ENCODE results near the gene SUV39H1. TPM values are rescaled to one million over a fixed set of nuclear protein-coding genes. Genes with fewer than 3 reads are reported as not detected.

SUV39H1 gene
- total RNA-seq, 1 experiment from 2014 or later, result 16.5 TPM

DNA sequence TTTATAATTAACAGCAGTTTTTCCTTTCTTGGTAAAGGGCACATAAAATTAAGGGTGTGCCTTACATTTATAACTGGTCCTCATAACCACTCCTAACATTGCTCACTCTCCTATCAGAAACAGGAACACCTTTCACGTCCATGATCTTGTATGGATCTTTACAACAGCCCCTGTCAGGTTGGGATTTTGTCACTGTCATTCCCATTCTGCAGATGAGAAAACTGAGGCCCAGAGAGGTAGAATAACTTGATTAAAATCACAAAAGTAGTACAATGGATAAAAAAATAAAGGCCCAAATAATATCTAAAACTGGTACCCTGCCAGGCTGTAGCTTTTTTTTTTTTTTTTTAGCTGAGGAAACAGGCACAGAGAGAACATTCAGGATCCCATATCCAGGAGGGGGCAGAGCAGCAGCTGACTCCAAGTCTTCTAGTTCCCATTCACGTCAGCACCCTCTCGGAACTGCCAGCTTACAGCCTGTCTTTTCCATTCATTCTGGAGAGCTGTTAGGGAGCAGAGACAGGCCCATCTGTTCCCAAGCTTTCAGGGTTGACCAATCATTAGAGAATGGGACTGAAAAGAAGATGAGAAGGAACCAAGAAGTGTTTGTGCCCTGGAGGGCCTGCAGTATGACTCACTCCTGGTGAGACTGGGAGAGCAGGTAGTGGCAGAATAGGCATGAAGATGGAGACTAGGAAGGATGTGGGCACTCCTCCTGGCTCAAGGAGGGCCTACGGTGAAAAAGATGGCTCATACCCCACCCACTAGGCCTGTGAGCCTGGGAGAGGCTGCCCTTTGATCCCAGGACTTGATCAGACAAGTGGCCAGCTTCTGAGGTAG is 7.3 kb downstream of the SUV39H1 start (continued):
- TF ChIP-seq, protein P1, sequence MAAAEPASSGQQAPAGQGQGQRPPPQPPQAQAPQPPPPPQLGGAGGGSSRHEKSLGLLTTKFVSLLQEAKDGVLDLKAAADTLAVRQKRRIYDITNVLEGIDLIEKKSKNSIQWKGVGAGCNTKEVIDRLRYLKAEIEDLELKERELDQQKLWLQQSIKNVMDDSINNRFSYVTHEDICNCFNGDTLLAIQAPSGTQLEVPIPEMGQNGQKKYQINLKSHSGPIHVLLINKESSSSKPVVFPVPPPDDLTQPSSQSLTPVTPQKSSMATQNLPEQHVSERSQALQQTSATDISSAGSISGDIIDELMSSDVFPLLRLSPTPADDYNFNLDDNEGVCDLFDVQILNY (CRISPR knock-in tag; IDR thresholded peaks at IDR 0.05), result no peak
- TF ChIP-seq FOXJ3 (CRISPR knock-in tag; IDR thresholded peaks at IDR 0.05; ENCODE audit: borderline replicate concordance), result no peak
- TF ChIP-seq ZNF138 (CRISPR knock-in tag; conservative IDR thresholded peaks at IDR 0.05), result no peak

DNA sequence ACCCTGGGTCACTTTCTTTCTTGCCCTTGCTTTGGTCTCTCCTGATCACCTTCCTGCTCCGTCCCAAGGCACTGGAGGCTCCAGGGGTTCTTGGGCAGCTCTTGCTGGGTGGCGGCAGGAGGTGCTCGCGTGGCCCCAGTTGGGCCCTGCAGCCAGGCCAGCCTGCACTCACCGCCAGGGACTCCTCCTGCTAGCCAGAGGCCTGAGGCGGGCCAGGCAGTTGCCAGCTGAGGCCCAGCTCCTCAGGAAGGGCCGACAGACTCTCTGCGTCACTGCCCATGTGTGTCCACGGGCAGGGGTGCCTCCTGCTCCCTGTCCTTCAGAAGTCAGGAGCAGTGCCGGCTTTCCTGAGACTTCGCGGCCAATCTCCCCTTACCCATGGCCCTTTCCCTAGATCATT is 9.3 kb downstream of the SUV39H1 start:
- Mint-ChIP-seq H3K4me1 (no peaks in the 10 kb centered on the region), H3K9me3 (no peaks in the 10 kb centered on the region), H3K36me3 (peaks cover 15% of the 10 kb centered on the region; the same call in 1 of the 2 replicates), H3K4me3 (no peak overlapping the region), H3K27ac (no peak overlapping the region), H3K27me3 (ENCODE audit: low read depth) (peaks cover 4% of the 10 kb centered on the region; the same call in 1 of the 2 replicates)
- DNase-seq (ENCODE audit: low spot score), result no peak
- TF ChIP-seq ZNF138 (CRISPR knock-in tag; conservative IDR thresholded peaks at IDR 0.05), result no peak
- no peak for TF ChIP-seq SMAD4 (CRISPR knock-in tag; IDR thresholded peaks at IDR 0.05)
- TF ChIP-seq JUN (CRISPR knock-in tag; IDR thresholded peaks at IDR 0.05), result no peak
- TF ChIP-seq OVOL2 (CRISPR knock-in tag; IDR thresholded peaks at IDR 0.05; ENCODE audit: borderline replicate concordance), result no peak
- TF ChIP-seq, protein P2, sequence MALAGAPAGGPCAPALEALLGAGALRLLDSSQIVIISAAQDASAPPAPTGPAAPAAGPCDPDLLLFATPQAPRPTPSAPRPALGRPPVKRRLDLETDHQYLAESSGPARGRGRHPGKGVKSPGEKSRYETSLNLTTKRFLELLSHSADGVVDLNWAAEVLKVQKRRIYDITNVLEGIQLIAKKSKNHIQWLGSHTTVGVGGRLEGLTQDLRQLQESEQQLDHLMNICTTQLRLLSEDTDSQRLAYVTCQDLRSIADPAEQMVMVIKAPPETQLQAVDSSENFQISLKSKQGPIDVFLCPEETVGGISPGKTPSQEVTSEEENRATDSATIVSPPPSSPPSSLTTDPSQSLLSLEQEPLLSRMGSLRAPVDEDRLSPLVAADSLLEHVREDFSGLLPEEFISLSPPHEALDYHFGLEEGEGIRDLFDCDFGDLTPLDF (CRISPR knock-in tag; IDR thresholded peaks at IDR 0.05), result no peak
- TF ChIP-seq, protein P3, sequence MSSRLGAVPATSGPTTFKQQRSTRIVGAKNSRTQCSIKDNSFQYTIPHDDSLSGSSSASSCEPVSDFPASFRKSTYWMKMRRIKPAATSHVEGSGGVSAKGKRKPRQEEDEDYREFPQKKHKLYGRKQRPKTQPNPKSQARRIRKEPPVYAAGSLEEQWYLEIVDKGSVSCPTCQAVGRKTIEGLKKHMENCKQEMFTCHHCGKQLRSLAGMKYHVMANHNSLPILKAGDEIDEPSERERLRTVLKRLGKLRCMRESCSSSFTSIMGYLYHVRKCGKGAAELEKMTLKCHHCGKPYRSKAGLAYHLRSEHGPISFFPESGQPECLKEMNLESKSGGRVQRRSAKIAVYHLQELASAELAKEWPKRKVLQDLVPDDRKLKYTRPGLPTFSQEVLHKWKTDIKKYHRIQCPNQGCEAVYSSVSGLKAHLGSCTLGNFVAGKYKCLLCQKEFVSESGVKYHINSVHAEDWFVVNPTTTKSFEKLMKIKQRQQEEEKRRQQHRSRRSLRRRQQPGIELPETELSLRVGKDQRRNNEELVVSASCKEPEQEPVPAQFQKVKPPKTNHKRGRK (CRISPR knock-in tag; IDR thresholded peaks at IDR 0.05; ENCODE audit: borderline replicate concordance), result no peak
- TF ChIP-seq, protein P4, sequence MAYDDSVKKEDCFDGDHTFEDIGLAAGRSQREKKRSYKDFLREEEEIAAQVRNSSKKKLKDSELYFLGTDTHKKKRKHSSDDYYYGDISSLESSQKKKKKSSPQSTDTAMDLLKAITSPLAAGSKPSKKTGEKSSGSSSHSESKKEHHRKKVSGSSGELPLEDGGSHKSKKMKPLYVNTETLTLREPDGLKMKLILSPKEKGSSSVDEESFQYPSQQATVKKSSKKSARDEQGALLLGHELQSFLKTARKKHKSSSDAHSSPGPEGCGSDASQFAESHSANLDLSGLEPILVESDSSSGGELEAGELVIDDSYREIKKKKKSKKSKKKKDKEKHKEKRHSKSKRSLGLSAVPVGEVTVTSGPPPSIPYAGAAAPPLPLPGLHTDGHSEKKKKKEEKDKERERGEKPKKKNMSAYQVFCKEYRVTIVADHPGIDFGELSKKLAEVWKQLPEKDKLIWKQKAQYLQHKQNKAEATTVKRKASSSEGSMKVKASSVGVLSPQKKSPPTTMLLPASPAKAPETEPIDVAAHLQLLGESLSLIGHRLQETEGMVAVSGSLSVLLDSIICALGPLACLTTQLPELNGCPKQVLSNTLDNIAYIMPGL (CRISPR knock-in tag; IDR thresholded peaks at IDR 0.05), result no peak
- TF ChIP-seq ZNF671 (CRISPR knock-in tag; IDR thresholded peaks at IDR 0.05), result no peak
- TF ChIP-seq, protein P5, sequence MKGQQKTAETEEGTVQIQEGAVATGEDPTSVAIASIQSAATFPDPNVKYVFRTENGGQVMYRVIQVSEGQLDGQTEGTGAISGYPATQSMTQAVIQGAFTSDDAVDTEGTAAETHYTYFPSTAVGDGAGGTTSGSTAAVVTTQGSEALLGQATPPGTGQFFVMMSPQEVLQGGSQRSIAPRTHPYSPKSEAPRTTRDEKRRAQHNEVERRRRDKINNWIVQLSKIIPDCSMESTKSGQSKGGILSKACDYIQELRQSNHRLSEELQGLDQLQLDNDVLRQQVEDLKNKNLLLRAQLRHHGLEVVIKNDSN (CRISPR knock-in tag; IDR thresholded peaks at IDR 0.05), result no peak
- TF ChIP-seq MXD4 (CRISPR knock-in tag; IDR thresholded peaks at IDR 0.05; ENCODE audit: borderline replicate concordance), result no peak
- no peak for TF ChIP-seq TEAD1 (CRISPR knock-in tag; IDR thresholded peaks at IDR 0.05)
- ChIA-PET CTCF (no interaction called here), POLR2A (no interaction called here)
- ATAC-seq, result no peak

DNA sequence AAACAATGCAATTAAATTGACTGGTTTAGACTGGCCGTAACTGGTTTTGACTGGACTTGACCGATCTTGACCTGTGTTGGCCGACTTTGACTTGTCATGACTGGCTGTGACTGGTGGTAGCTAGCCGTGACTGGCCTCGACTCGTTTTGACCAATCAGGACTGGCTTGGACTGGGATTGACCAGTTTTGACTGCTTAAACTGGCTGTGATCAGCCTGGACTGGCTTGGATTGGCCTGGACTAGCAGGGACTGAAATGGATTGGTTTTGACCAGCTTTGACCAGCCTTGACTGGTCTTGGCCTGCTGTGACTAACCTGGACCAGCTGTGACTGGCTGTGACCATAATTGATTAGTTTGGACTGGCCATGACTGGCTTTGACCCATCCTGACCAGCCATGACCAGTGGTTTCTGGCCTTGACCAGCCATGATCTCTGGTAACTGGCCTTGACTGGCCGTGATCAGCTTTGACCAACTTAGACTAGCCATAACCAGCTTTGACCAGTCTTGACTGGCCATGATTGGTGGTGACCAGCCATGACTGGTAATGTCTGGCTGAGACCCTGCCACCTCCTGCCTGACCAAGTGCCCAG is 13.1 kb downstream of the SUV39H1 start:
- ATAC-seq, result no peak
- DNase-seq (ENCODE audit: low spot score), result no peak
- Mint-ChIP-seq H3K4me3 (no peak overlapping the region), H3K27me3 (ENCODE audit: low read depth) (peaks cover 40% of the 10 kb centered on the region), H3K9me3 (no peaks in the 10 kb centered on the region), H3K36me3 (no peaks in the 10 kb centered on the region; the same call in 1 of the 2 replicates), H3K4me1 (no peaks in the 10 kb centered on the region), H3K27ac (peak overlapping the region; percentile 36; the same call in 1 of the 2 replicates)
- CTCF ChIA-PET, result no interaction called here
- TF ChIP-seq GABPB1 (CRISPR knock-in tag; IDR thresholded peaks at IDR 0.05) (no peak), ZNF423 (CRISPR knock-in tag; IDR thresholded peaks at IDR 0.05) (no peak), RELA (CRISPR knock-in tag; IDR thresholded peaks at IDR 0.05; ENCODE audit: borderline replicate concordance) (no peak)
- TF ChIP-seq, protein P6, sequence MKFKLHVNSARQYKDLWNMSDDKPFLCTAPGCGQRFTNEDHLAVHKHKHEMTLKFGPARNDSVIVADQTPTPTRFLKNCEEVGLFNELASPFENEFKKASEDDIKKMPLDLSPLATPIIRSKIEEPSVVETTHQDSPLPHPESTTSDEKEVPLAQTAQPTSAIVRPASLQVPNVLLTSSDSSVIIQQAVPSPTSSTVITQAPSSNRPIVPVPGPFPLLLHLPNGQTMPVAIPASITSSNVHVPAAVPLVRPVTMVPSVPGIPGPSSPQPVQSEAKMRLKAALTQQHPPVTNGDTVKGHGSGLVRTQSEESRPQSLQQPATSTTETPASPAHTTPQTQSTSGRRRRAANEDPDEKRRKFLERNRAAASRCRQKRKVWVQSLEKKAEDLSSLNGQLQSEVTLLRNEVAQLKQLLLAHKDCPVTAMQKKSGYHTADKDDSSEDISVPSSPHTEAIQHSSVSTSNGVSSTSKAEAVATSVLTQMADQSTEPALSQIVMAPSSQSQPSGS (CRISPR knock-in tag; IDR thresholded peaks at IDR 0.05; ENCODE audit: borderline replicate concordance, low read depth), result no peak
- POLR2A ChIA-PET, result no interaction called here

All from WTC11 (cell line).